Measurements from ENCODE around the gene SNTB2.

Gene SNTB2

DNA sequence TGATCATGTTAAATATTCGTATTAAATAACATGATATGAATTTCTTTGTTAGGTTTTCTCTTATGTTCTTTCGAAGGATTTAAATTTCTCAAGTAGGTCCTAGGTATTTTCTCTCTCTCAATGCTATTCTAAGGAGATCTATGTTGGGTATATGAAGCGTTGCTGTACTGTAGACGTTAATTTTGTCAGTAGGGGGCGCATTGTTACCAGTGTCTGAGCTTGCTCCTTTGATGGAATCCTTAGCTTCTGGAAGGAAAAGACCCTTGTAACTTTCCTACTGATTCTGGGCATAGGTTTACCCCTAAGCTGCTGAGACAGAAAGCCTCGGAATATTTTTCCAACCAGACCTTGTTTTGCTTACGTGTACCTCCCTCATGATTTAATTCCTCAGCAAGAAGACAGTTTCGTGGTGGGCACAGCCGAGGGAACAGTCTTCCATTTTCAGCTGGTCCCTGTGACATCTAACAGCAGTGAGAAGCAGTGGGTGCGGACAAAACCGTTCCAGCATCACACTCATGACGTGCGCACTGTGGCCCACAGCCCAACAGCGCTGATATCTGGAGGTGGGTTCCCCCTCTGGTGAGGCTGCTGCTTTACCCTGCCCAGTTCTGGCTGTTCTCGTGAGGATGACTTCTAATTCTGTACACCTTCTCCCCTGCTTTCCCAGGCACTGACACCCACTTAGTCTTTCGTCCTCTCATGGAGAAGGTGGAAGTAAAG, 36.7 kb upstream of the SNTB2 start:
- DNase-seq (ENCODE audit: low spot score): no peak
- Histone ChIP-seq H3K4me3 (no peak overlapping the region), H3K27ac (no peak overlapping the region)
- TF ChIP-seq, protein P1, sequence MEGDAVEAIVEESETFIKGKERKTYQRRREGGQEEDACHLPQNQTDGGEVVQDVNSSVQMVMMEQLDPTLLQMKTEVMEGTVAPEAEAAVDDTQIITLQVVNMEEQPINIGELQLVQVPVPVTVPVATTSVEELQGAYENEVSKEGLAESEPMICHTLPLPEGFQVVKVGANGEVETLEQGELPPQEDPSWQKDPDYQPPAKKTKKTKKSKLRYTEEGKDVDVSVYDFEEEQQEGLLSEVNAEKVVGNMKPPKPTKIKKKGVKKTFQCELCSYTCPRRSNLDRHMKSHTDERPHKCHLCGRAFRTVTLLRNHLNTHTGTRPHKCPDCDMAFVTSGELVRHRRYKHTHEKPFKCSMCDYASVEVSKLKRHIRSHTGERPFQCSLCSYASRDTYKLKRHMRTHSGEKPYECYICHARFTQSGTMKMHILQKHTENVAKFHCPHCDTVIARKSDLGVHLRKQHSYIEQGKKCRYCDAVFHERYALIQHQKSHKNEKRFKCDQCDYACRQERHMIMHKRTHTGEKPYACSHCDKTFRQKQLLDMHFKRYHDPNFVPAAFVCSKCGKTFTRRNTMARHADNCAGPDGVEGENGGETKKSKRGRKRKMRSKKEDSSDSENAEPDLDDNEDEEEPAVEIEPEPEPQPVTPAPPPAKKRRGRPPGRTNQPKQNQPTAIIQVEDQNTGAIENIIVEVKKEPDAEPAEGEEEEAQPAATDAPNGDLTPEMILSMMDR (IDR thresholded peaks at IDR 0.05): peak; percentile 35

DNA sequence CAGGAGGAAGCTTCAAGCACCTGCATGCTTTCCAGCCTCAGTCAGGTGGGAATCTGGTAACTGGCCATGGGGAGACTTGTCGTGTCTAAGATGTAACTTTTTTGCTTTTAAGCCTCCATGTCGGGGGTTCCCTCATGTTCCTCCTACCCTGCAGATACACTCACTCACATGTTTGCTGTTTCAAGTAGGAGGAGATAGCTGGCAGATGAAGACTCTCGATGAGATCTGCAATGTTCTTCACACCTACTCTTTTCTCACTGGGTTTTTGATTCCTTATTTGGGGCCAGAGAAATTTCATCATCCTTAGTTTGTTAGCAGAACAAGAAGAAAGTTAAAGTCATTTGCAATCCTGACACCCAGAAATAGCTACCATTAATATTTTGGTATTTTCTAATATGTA, 29.8 kb upstream of the SNTB2 start:
- Histone ChIP-seq H3K27ac (no peak overlapping the region), H3K4me3 (no peak overlapping the region)
- DNase-seq (ENCODE audit: low spot score): no peak
- TF ChIP-seq, protein P1 (IDR thresholded peaks at IDR 0.05): no peak

DNA sequence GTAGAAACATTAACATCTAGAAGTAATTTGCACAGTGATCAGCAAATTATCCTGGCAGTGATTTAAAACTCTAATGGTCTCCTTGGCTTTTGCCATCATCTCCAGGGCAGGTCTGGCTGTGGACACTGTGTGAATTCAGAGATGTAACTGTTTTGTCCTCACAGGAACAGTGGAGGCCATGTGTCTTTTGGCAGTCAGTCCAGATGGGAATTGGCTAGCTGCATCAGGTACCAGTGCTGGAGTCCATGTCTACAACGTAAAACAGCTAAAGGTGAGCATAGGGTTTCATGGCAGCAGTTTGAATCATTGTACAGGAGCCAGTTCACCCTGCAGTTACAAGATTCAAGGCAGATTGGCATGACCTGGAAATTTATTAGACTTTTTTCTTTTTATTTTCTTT, 26.8 kb upstream of the SNTB2 start:
- Histone ChIP-seq H3K27ac (no peak overlapping the region), H3K4me3 (no peak overlapping the region)
- DNase-seq (ENCODE audit: low spot score): no peak
- TF ChIP-seq, protein P1 (IDR thresholded peaks at IDR 0.05): no peak

DNA sequence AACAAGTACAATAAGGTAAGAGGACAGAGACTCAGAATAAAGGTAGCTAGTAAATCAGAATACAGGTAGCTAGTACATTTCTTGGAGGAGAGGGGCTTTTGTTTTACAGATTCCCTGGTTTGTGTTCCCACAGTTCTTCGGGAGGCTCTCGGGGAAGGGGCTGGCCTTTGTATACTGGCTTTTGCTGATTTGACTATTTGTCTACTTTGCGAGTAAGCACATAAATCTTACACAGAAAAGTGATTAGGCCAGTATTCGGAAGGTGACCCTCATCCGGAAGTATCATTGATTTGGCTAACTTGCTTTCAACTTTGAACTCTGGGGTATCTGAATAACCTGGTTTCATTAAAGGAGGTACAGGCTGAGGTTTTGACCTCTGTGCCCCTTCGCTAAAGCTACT, 21.4 kb upstream of the SNTB2 start:
- TF ChIP-seq, protein P1 (IDR thresholded peaks at IDR 0.05): no peak
- H3K4me3 ChIP-seq: no peak overlapping the region
- H3K27ac ChIP-seq: no peak overlapping the region
- no peak for DNase-seq (ENCODE audit: low spot score)

DNA sequence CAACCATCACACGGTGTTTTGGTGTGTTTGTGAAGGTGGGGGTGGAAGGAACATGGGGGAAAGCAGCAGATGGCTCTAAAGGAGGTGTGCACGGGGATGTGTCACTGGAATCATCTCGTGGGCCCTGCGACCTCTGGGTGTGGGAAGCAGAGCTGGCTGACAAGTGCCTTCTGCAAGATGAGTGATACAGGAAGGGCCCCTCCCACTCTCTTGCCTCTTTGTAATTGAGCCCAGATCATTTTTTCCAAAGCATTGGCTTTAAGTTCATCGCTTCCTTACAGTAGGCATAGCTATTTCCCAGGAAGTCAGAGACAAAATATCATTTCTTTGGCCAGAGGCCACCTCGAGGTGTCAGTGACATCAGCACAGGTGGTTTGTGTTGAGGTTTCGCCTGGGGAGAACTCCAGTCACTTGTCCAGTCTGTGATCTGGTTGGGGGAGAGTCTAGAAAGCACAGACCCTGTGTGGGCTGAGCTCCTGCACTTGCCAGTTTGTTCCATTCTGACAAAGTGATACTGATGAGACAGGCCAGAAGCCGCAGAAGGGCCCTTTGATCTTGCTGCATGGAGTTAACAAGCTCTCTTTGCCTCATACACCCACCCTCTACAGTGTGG, 20.6 kb upstream of the SNTB2 start:
- H3K27ac ChIP-seq: no peak overlapping the region
- no peak for DNase-seq (ENCODE audit: low spot score)
- H3K4me3 ChIP-seq: no peak overlapping the region
- TF ChIP-seq, protein P1 (IDR thresholded peaks at IDR 0.05): no peak

DNA sequence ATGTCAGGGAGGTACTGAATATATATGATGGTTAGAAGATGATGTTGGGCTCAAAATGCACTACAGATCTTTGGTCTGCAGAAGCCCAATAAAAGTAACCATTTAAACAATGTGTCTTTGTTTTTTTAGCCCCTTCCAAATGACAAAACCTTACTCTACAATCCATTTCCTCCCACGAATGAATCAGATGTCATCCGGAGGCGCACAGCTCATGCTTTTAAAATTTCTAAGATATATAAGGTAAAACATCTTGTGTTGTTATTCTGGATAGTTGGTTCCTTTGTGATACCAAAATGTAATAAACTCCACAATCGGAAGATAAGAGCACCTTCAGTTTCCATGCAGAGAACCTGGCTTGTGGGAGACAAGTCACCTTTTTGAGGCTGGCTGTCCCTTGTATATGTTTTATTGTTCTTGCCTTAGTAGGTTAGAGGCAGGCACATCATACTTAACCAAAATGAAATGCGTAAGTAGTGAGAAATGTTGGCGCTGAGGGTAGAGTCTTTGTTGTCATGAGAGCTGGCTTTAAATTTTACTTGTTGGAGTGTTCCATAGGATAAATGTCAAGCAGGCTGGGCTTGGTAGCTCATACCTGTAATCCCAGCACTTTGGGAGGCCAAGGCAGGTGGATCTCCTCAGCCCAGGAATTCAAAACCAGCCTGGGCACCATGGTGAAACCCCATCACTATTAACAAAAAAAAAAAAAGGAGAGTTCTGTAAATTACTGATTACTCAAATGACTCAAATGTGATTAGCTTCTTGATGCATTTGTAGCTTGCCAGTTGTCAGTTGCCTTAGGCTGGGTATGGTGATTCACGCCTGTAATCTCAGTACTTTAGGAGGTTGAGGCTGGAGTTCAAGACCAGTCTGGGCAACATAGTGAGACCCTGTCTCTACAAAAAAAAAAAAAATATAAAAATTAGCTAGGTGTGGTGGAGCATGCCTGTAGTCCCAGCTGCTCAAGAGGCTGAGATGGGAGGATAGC, 19.7 kb upstream of the SNTB2 start:
- Histone ChIP-seq H3K4me3 (no peak overlapping the region), H3K27ac (no peak overlapping the region)

More for the DNA sequence above, 19.7 kb upstream of the SNTB2 start:
- TF ChIP-seq, protein P1 (IDR thresholded peaks at IDR 0.05): no peak
- no peak for DNase-seq (ENCODE audit: low spot score)
